Measurements from ENCODE around the gene NKD1.
"Not testable (repeated sequence)": the region's sequence is repeated elsewhere in the genome, so short reads cannot be mapped to it uniquely, and the experiment has no call there.

The NKD1 gene

GRCh38 chr16:50548125-50548908 lies at the start of gene NKD1:
TSS of gene NKD1 (plus strand) at chr16:50548396. CDS start at chr16:50548554, 158 bp downstream.
- peak; percentile 41 to 50 for DNase-seq (ENCODE audit: low read depth in 2 of 2)

DNA sequence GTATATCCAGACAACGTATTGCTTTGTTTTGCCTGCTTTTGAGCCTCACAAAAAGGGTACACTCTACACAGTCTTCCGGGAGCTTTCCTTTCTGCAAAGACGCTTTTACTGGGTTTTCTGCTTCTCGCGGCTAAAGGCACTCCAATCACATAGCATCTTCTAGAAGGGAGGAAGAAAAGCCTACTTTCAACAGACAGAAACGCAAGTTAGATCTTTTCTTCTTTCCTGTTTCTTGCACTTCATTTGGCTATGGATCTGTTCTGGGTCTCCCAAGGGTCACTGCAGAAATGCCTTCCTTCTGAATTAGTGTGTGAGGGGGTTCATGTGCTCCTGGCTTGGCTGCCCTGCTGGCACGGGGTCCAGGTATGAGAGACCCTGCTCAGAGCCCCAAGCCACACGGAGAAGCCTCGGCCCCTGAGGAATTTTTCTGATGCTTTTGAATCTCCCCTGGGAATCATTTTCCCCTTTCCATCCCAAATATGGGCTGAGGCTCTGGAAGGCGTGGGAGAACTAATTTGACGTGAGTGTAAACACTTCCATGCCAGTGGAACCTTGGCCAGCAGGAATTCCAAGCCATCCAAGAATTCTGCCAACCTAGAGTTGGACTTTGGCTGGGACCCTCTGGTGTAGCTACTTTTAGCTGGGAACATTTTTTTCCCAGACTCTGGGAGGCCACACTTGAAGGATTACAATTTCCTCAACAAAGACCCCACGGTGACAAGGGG lies 49.6 kb upstream of the NKD1 start:
- DNase-seq (ENCODE audit: low read depth in 2 of 2) = no peak

GRCh38 chr16:50499254-50499653 lies 48.9 kb upstream of the NKD1 start:
- DNase-seq (ENCODE audit: low read depth in 2 of 2) = no peak

GRCh38 chr16:50500171-50500874 lies 47.9 kb upstream of the NKD1 start:
- no peak for DNase-seq (ENCODE audit: low read depth in 2 of 2)

- no peak for DNase-seq (ENCODE audit: low read depth in 2 of 2)
Measured at GRCh38 chr16:50501251-50501650, 46.9 kb upstream of the NKD1 start.

DNA sequence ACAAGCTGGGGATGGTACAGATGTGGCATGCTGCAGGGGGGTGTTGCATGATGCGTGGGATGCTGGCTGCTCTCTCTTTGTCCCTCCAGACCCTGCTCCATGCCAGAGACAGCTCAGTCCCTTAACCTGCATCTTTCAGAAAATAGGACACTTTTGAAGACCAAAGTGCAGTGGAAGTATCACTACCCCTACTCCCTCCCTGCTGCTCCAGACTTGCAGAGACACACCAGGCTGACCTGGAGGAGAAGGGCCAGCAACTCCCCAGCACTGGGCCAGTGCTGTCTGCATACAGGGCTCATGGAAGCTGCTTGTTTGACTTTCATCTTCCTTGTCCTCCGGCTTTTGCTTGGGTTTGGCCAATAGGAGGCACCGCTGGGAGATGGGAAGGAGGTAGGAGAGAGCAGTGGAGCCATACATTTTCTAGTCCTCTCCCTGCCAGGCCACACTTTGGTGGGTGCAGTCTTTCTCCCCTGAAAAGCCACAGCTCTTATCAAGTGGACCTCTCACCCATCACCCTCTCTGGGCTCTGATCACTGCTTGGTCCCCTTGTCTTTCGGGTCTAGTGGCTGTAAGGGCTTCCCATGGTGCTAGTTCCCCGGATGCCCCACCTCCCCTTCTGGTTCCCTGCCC lies 46.1 kb upstream of the NKD1 start:
- no peak for DNase-seq (ENCODE audit: low read depth in 2 of 2)

DNA sequence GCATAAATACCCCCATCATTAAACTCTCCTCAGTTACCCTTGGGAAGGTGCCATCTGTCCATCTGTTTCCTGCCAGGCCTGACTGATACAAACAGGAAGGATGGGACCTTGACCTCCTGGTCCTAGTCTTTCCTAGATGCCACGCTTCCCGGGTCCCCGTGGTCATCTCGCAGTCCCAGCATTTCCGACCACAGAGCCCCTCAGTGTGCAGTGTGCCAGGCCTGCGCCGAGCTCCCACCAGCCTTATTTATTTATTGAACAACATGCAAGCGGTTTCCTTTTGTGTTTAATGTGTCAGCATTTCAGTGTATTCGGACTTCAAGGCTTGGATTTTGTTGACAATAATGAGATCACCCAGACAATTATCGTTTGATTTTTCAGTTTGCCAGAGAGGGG lies 45.6 kb upstream of the NKD1 start:
- DNase-seq (ENCODE audit: low read depth in 2 of 2) = no peak

GRCh38 chr16:50503868-50504531 lies 44.2 kb upstream of the NKD1 start:
- not testable (repeated sequence) for DNase-seq (ENCODE audit: low read depth in 2 of 2)

DNA sequence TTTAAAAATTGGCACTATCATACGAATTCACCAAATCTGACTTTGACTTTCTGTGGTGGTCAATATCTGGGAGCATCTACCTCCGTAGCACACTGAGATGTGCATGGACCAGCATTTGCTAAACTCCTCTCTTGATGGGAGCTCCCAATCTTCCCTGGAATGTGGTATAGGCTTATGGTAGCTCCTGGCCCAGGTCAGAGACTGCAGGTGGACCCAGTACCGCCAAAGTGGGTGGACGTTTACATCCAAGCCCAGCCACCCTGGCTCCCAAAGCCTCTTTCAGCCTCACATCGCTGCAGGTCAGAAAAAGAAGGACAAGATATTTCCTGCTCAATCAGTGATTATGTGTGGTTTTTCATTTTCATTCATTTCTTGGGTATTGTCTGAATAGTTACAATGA lies 43.1 kb upstream of the NKD1 start:
- DNase-seq (ENCODE audit: low read depth in 2 of 2) = no peak

GRCh38 chr16:50505714-50506542 lies 42.3 kb upstream of the NKD1 start:
- no peak for DNase-seq (ENCODE audit: low read depth in 2 of 2)

GRCh38 chr16:50506543-50506937 lies 41.7 kb upstream of the NKD1 start:
- DNase-seq (ENCODE audit: low read depth in 2 of 2) = no peak

DNA sequence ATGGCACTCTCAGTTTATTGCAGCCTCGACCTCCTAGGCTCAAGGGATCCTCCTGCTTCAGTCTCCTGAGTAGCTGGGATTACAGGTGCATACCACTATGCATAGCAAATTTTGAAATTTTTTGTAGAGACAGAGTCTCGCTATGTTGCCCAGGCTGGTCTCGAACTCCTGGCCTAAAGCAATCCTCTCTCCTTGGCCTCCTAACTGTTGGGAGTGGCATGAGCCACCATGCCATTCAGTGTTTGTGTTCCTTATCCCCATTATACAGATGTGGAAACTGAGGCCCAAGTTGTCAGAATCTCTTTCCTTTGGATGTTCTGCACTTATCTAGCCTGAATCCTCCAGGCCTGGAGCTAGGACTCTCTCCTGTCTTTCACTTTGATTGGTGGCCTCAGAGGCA lies 40.8 kb upstream of the NKD1 start:
- DNase-seq (ENCODE audit: low read depth in 2 of 2) = no peak

GRCh38 chr16:50509521-50510341 lies 38.5 kb upstream of the NKD1 start:
- peak; percentile 5 for DNase-seq (ENCODE audit: low read depth in 2 of 2)

DNA sequence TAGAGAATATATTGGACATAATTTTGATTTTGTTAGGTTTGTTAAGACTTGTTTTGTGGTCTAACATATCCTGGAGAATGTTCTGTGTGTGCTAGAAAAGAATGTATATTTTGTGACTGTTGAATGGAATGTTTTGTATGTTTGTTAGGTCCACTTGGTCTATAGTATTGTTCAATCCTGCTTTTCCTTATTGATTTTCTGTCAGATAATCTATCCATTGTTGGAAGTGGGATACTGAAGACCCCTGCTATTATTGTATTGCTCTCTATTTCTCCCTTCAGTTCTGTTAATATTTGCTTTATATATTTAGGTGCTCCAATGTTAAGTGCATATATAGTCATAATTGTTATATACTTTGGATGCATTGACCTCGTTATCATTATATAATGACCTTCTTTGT lies 33.0 kb upstream of the NKD1 start:
- no peak for DNase-seq (ENCODE audit: low read depth in 2 of 2)

DNA sequence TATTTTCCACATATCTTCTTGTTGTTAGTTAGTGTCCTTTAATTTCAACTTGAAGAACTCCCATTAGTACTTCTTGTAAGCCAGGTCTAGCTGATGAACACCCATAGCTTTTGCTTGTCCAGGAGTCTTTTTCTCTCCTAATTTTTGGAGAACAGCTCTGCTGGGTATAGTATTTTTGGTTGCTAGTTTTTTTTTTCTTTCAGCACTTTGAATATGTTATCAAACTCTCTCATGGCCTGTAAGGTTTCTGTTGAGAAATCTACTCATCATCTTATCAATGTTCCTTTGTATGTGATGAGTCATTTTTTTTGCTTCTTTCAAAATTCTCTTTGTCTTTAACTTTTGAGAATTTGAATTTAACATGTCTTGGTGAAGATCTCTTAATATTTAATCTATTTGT lies 31.8 kb upstream of the NKD1 start:
- DNase-seq (ENCODE audit: low read depth in 2 of 2) = no peak

- DNase-seq (ENCODE audit: low read depth in 2 of 2) = no peak
Measured at GRCh38 chr16:50516890-50517289, 31.3 kb upstream of the NKD1 start.

DNA sequence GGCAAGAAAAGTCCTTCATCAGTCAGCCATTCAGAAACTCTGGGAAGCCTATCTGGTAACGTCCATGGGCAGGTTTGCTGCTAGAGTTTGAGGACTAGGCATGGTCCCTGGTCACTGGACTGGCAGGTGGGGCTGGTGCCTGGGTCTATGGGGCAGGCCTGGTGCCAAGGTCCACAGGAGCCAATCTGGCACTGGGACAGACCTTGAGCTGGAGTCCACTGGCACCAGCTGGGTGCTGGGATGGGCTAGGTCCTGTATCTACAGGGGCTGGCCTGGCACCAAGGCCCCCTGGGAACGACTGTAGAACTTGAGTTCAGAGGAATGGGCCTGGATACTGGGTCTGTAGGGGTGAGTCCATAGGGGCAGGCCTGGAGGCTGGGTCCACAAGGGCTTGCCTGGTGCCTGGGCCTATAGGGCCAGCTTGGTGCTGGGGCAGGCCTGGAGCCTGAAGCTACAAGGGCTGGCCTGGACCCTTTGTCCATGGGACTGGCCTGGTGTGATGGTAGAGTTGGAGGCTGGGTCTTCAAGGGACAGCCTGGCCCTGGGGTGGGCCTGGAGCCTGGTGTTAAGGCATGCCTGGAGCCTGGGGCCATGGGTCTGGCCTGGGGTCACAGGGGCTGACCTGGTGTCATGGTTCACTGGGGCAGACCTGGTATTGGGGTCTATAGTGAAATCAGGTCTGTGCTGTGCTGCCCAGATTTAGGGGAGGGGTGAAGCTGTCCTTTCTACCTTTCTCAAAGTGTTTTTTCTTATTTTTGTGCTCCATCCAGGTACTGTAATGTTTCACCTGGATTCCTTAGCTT lies 30.5 kb upstream of the NKD1 start:
- no peak for DNase-seq (ENCODE audit: low read depth in 2 of 2)

DNA sequence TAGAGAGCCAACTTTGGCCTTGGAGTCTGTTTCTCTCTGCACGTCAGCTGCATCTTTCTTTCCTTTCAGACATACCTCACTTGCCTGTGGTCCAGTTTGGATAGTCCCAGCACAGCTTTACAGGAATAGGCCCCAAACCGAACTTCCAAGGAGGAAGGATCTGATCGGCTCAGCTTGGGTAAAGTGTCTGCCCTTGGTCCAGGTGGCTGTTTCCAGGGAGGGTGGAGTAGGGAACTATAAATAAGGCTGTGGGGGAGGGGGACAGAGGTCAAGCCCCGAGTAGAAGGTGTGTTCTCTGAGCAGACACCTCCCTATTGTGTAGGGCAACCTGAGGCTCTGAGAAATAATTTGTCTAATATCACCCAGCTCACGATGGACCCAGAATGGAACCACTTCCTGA lies 29.2 kb upstream of the NKD1 start:
- DNase-seq (ENCODE audit: low read depth in 2 of 2) = no peak

DNA sequence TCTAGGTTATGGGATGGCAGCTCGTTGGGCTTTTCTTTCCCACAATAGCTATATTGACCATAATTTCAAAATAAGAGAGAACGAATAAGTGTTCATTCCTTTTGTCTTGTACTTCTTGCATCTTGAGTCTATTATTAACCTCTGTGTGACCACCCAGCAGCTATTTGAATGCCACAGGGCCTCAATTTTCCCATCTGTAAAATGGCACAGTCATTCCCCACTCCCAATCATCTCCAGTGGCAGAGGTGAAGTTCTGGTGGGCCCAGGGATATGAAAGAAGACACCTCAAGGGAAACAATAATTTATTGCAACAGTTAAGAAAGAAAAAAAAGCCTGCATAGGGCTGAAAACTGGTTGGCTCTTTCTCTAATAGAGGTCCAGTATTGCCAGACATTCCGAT lies 28.6 kb upstream of the NKD1 start:
- no peak for DNase-seq (ENCODE audit: low read depth in 2 of 2)

Measured in activated CD8-positive, alpha-beta memory T cell treated with anti-CD3 and anti-CD28 coated beads for 4 hours (primary cell).